Heart left ventricle (tissue), 16 donors: ENCODE results near the gene TCEANC. TPM values are rescaled to one million over a fixed set of nuclear protein-coding genes. Genes with fewer than 3 reads are reported as not detected.

Experiments used
- ATAC-seq, 4 donors: fragments of 200-7000 bp; cut with Tn5 transposase; one replicate each; pipeline ENCODE4 v1.9.1; 2020 to 2022; ENCODE audit warnings: moderate library complexity in 4 of 4, mild to moderate bottlenecking in 3 of 4, moderate number of reproducible peaks in 1 of 4
- DNase-seq, 5 donors: peaks; one replicate each; pipeline ENCODE4 v3.0.0-alpha.2; 2020
- H3K27ac ChIP-seq, 12 donors: fragments of 200-600 bp; sonication (generic) in 4 of 12; one replicate each; pipeline versions ENCODE4 v1.5.0 to v1.8.0; 2016 to 2022; ENCODE audit warnings: mild to moderate bottlenecking in 2 of 12
- H3K27me3 ChIP-seq, 9 donors: fragments of 200-600 bp; sonication (generic) in 2 of 9; one replicate each; pipeline versions ENCODE4 v1.5.1 to v1.8.0; 2016 to 2022; ENCODE audit warnings: mild to moderate bottlenecking in 3 of 9
- H3K36me3 ChIP-seq, 9 donors: fragments of 200-600 bp; sonication (generic) in 2 of 9; one replicate each; pipeline versions ENCODE4 v1.5.0 to v1.8.0; 2018 to 2022; ENCODE audit warnings: mild to moderate bottlenecking in 2 of 9
- H3K4me1 ChIP-seq, 12 donors: fragments of 200-600 bp; sonication (generic) in 4 of 12; one replicate each; pipeline versions ENCODE4 v1.5.0 to v1.8.0; 2016 to 2022; ENCODE audit warnings: mild to moderate bottlenecking in 3 of 12
- H3K4me3 ChIP-seq, 12 donors: fragments of 200-600 bp; sonication (generic) in 4 of 12; one replicate each; pipeline versions ENCODE4 v1.5.0 to v1.8.0; 2017 to 2022; ENCODE audit warnings: mild to moderate bottlenecking in 9 of 12, moderate library complexity in 4 of 12
- H3K9me3 ChIP-seq, 12 donors: fragments of 200-600 bp; sonication (generic) in 4 of 12; one replicate each; pipeline versions ENCODE4 v1.5.0 to v1.8.0; 2016 to 2022; ENCODE audit warnings: mild to moderate bottlenecking in 1 of 12
- POLR2A ChIP-seq, 2 donors: fragments of 450-650 bp; IDR thresholded peaks; one replicate each; pipeline ENCODE4 v1.6.1; 2017; ENCODE audit warnings: antibody characterized with exemption in 2 of 2, mild to moderate bottlenecking in 2 of 2, moderate library complexity in 2 of 2
- WGBS, 4 donors: extraction: QIAGEN DNeasy Blood & Tissue Kit in 2 of 4; methylation state at CpG; one replicate each; pipeline versions ENCODE4 v1.1.5 to v1.1.7; 2013 to 2018; 5-methylcytosine and 5-hydroxymethylcytosine counted together
- intact Hi-C, 10 donors: fragments of 100-400 bp; cut with DNase I; formaldehyde crosslinking; loops; one replicate each; pipeline versions ENCODE4 v1.11.1 to v1.14.2; 2022
- polyA plus RNA-seq, 2 donors: library from polyadenylated mRNA; stranded (reverse); fragments of 200-250 nt; gene quantifications; one replicate each; pipeline ENCODE4 v1.2.3, GENCODE V29; 2013
- total RNA-seq, 9 donors: library from RNA; depleted of rRNA in 2 of 9; stranded (reverse); fragments of >200 nt in 2 of 9; fragmentation: NEBNext Ultra II Directional in 3 of 9; extraction: Animal tissue kit (Norgen Biotek cat#: 25700) in 3 of 9; gene quantifications; one replicate each; pipeline versions ENCODE4 v1.1.0 to v1.2.4, GENCODE V29; 2016 to 2023
- TF ChIP-seq, protein P1 (sequence below), 12 donors: fragments of 200-600 bp; sonication (generic) in 4 of 12; IDR thresholded peaks; one replicate each; pipeline versions ENCODE4 v1.5.0 to v1.8.0; 2018 to 2022; ENCODE audit warnings: antibody characterized with exemption in 12 of 12, mild to moderate bottlenecking in 5 of 12
- donor health status: ischemic (EF 13 %, LVEDD 7.1; RV severe dilation, severe dysfunction).
- donor health status: healthy with polysubstance abuse.
- donor health status: DM: no; HTN: yes; CAD: no.
- donor health status: DM: no; HTN: no; CAD: no.
- donor health status: ischemic (EF 25% LVEDD 6.9; RV normal size, moderate dysfunction).
- donor health status: ischemic (EF 25% LVEDD 5.7; RV mildly dilated, moderate dysfunction).
- donor health status: healthy.
- donor health status: DM: yes; HTN: yes; CAD: no.
- donor health status: ischemic (EF 35%, LVEDD 5.7; RV mildly dilated, moderate dysfunction).
- donor health status: nonischemic (EF 11% LVEDD 7.7; RV severe dilation, severe dysfunction).
- donor health status: DM: yes; HTN: yes; CAD: no.
- donor health status: PGD.
- donor health status: ischemic (EF 29% LVEDD 5.4; RV normal size, mild dysfunction).
- donor health status: nonischemic (EF 23%, LVEDD 6.1; RV moderate dilation, normal function).

The TCEANC gene
- total and polyA plus RNA-seq, 11 donors, result 1.0 to 6.8 (median 3.9) TPM

DNA sequence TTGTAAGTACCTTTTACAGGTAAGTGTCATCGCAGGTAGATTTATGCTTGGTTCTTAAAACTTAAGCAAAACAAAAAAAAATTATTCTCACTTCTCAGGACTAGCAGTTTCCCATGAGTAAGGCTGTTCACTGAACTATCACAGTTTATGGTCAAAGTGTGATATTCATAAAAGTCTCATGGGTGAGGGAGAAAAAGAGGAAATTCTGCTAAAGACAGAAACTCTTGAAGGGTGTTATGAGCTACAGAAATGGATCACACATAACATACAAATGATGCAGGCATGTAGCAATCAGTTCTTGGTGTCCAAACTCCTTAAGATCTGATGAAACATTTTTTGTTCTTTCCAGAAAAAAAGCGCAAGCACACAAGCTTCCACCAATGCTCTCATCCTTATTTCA, 44.5 kb downstream of the TCEANC start:
- intact Hi-C loops, result loop anchor here in 1 of 10 donors (5.0 kb wide), 1 partner anchor 35 kb away; the partner anchor contains the start of genes OFD1 and TRAPPC2
- no peak for DNase-seq
- peak overlapping the region in 1 of 12 donors; percentile 9 for H3K27ac ChIP-seq
- WGBS, 4 donors, result 82 to 96% (median 93%) methylated on average over 2 of the region's 2 CpGs
- TF ChIP-seq POLR2A (IDR thresholded peaks at IDR 0.05), result no peak
- TF ChIP-seq, protein P1, sequence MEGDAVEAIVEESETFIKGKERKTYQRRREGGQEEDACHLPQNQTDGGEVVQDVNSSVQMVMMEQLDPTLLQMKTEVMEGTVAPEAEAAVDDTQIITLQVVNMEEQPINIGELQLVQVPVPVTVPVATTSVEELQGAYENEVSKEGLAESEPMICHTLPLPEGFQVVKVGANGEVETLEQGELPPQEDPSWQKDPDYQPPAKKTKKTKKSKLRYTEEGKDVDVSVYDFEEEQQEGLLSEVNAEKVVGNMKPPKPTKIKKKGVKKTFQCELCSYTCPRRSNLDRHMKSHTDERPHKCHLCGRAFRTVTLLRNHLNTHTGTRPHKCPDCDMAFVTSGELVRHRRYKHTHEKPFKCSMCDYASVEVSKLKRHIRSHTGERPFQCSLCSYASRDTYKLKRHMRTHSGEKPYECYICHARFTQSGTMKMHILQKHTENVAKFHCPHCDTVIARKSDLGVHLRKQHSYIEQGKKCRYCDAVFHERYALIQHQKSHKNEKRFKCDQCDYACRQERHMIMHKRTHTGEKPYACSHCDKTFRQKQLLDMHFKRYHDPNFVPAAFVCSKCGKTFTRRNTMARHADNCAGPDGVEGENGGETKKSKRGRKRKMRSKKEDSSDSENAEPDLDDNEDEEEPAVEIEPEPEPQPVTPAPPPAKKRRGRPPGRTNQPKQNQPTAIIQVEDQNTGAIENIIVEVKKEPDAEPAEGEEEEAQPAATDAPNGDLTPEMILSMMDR (IDR thresholded peaks at IDR 0.05), result no peak
- no peak for ATAC-seq
- peaks cover 0 to 77% (median 43%) of the 10 kb centered on the region in 12 donors for H3K4me1 ChIP-seq
- no peaks in the 10 kb centered on the region for H3K36me3 ChIP-seq
- no peak overlapping the region for H3K4me3 ChIP-seq
- peaks cover 0 to 27% (median 0%) of the 10 kb centered on the region in 9 donors for H3K27me3 ChIP-seq
- no peaks in the 10 kb centered on the region for H3K9me3 ChIP-seq

DNA sequence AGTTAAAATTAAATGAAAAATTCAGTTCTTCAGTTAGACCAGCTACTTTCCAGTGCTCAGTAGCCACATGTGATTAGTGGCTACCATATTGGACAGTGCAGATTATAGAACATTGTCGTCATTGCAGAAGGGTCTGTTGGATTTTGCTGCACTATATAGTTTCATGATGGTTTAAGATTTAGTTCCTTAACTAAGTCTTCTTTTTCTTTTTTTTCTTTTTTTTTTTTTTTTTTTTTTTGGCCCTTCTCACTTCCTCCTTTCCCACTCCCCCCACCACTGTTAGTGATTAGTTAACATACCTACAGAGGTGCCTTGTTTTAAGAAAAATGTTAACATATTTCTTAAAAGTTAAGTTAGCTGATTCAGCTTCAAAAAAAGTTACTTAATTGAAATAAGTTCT, 45.0 kb downstream of the TCEANC start:
- H3K4me3 ChIP-seq, result no peak overlapping the region
- intact Hi-C loops, result loop anchor here in 1 of 10 donors (5.0 kb wide), 1 partner anchor 34 kb away; the partner anchor contains the start of genes OFD1 and TRAPPC2
- H3K4me1 ChIP-seq, result peaks cover 0 to 81% (median 41%) of the 10 kb centered on the region in 12 donors
- H3K27ac ChIP-seq, result peak overlapping the region in 1 of 12 donors; percentile 9
- H3K27me3 ChIP-seq, result peaks cover 0 to 27% (median 0%) of the 10 kb centered on the region in 9 donors
- no peaks in the 10 kb centered on the region for H3K36me3 ChIP-seq
- ATAC-seq (no peak), DNase-seq (no peak)
- no peaks in the 10 kb centered on the region for H3K9me3 ChIP-seq
- WGBS, 4 donors, result 71 to 97% (median 83%) methylated on average over 1 of the region's 1 CpG
- TF ChIP-seq, protein P1 (IDR thresholded peaks at IDR 0.05), result no peak
- no peak for TF ChIP-seq POLR2A (IDR thresholded peaks at IDR 0.05)

DNA sequence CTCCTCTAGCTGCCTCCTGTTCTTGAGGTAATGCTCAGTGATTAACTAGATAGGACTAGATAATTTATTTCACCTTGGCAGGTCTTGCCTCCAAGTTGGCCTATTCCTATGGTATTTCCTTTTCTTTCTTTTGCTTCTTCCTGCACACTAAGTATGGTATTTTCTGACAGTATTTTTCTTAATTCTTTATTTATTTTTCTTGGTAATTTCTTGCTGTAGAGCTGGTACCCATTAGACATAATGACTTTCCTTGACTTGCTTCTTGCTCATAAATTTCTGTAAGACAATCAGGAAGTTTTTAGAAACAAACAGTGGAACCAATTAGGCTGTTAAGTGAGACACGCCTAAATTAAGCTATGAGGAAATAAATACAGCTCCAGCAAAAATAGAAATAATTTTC, 45.5 kb downstream of the TCEANC start:
- Histone ChIP-seq H3K36me3 (no peaks in the 10 kb centered on the region), H3K9me3 (no peaks in the 10 kb centered on the region), H3K4me3 (no peak overlapping the region), H3K27ac (no peak overlapping the region), H3K4me1 (peaks cover 0 to 77% (median 37%) of the 10 kb centered on the region in 12 donors), H3K27me3 (peaks cover 0 to 23% (median 0%) of the 10 kb centered on the region in 9 donors)
- ATAC-seq, result no peak
- no peak for DNase-seq
- intact Hi-C loops, result loop anchor here in 1 of 10 donors (5.0 kb wide), 1 partner anchor 34 kb away; the partner anchor contains the start of genes OFD1 and TRAPPC2
- WGBS, 4 donors, result 57 to 79% (median 65%) methylated on average over 1 of the region's 1 CpG
- TF ChIP-seq, protein P1 (IDR thresholded peaks at IDR 0.05), result no peak
- no peak for TF ChIP-seq POLR2A (IDR thresholded peaks at IDR 0.05)

DNA sequence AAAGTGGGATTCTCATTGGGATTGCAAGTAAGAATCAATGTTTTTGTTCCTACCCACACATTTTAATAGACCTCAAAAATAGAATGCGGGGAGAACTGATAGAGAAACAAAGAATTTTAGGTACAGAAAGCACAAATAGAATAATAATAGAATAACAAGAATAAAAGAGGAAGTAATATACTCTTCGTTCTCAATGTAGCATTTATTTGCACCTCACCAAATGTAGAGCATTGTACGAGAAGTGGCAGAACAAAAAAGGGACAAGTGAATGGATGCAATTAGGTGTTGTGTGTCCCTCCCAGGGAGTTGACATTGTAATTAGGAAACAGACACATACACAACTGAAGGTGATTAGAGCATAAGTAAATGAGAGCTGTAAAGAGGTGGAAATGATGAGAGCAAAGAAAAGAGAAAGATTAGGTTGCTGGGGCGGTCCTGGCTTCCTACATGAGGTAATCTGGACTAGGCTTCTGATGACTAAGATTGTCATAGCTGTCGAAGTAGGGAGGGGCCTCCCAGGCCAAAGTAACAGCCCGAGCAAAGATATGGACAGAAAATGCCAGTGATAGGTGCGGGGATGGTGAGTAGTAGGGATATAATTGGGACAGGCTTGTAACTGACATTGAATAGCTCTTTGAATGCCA, 46.4 kb downstream of the TCEANC start:
- H3K27ac ChIP-seq, result peak overlapping the region in 2 of 12 donors; percentile 10 to 34
- intact Hi-C loops, result loop anchor here in 1 of 10 donors (5.0 kb wide), 1 partner anchor 33 kb away; the partner anchor contains the start of genes OFD1 and TRAPPC2
- peaks cover 0 to 16% (median 0%) of the 10 kb centered on the region in 9 donors for H3K27me3 ChIP-seq
- no peak overlapping the region for H3K4me3 ChIP-seq
- H3K9me3 ChIP-seq, result no peaks in the 10 kb centered on the region
- 52 to 55% (median 54%) methylated on average over 7 of the region's 7 CpGs for WGBS, 4 donors
- H3K4me1 ChIP-seq, result peaks cover 0 to 72% (median 31%) of the 10 kb centered on the region in 12 donors
- ATAC-seq (peak in 2 of 4 donors; percentile 77 to 84), DNase-seq (no peak)
- H3K36me3 ChIP-seq, result peaks cover 0 to 7% (median 0%) of the 10 kb centered on the region in 9 donors
- TF ChIP-seq, protein P1 (IDR thresholded peaks at IDR 0.05), result no peak
- TF ChIP-seq POLR2A (IDR thresholded peaks at IDR 0.05), result no peak
